GM10248 (cell line): Measurements from ENCODE around the gene CCDC57.

Experiments
- CTCF ChIA-PET: fragments of 300-600 bp; sonication (Branson Sonifier 250); formaldehyde crosslinking; extraction: SDS; loops from one replicate; lab custom pipeline; 2021; ENCODE audit warnings: antibody characterized with exemption; lab: Yijun Ruan, JAX
- POLR2A ChIA-PET: fragments of 350-650 bp; sonication (Branson Sonifier 250); formaldehyde crosslinking; extraction: SDS; loops from one replicate; lab custom pipeline; 2020; ENCODE audit warnings: antibody characterized with exemption; lab: Yijun Ruan, JAX
- DNase-seq: peaks from one replicate; pipeline ENCODE4 v3.0.0; 2012; ENCODE audit errors: extremely low spot score
- TF ChIP-seq, protein P1 (sequence below): IDR thresholded peaks from 2 replicates; pipeline ENCODE4 v1.5.1; 2012; ENCODE audit warnings: mild to moderate bottlenecking, low read depth; ENCODE audit errors: extremely low read depth, missing control alignments, control extremely low read depth

Gene CCDC57

GRCh38 chr17:82101301-82101715 lies 111.3 kb downstream of the CCDC57 start:
- DNase-seq = no peak
- CTCF ChIA-PET = no interaction called here
- POLR2A ChIA-PET = no interaction called here

DNA sequence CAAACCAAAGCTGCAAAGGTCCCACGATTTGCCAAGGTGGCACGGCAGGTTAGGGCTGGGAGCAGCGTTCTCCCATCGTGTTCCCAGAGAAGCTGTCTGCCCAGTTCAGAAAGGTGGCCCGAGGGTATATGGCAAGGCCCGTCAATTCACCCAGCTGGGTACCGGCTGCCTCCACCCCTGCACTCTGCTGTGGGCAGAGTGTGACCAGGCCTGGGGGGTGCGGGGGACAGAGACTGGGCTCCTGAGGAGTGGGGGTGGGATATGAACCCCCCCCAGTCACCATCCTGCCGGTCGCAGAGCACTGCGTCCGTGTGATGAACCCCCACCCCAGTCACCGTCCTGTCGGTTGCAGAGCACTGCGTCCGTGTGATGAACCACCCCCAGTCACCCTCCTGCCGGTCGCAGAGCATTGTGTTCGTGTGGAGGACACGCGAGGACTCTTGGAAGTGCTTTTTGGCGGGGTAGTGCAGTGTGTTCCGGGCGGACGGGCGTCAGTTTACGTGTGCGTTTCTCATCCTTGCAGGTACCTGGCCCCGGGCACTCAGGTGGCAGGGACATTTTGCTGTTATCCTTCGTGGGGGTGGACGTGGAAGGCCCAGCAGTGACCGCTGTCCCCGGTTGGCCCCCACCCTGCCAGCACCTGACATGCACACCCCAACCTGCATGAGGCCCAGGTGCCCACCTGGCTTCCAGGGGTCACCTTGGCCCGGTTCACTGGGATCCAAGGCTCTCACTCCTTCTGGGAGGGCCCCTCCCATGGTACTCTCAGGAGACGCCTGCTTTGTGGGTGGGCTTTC lies 111.9 kb downstream of the CCDC57 start:
- no peak for DNase-seq
- TF ChIP-seq, protein P1, sequence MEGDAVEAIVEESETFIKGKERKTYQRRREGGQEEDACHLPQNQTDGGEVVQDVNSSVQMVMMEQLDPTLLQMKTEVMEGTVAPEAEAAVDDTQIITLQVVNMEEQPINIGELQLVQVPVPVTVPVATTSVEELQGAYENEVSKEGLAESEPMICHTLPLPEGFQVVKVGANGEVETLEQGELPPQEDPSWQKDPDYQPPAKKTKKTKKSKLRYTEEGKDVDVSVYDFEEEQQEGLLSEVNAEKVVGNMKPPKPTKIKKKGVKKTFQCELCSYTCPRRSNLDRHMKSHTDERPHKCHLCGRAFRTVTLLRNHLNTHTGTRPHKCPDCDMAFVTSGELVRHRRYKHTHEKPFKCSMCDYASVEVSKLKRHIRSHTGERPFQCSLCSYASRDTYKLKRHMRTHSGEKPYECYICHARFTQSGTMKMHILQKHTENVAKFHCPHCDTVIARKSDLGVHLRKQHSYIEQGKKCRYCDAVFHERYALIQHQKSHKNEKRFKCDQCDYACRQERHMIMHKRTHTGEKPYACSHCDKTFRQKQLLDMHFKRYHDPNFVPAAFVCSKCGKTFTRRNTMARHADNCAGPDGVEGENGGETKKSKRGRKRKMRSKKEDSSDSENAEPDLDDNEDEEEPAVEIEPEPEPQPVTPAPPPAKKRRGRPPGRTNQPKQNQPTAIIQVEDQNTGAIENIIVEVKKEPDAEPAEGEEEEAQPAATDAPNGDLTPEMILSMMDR = no peak
- POLR2A ChIA-PET = no interaction called here
- CTCF ChIA-PET = no interaction called here

More at GRCh38 chr17:82101301-82101715, 111.3 kb downstream of the CCDC57 start:
- TF ChIP-seq, protein P1 = no peak

DNA sequence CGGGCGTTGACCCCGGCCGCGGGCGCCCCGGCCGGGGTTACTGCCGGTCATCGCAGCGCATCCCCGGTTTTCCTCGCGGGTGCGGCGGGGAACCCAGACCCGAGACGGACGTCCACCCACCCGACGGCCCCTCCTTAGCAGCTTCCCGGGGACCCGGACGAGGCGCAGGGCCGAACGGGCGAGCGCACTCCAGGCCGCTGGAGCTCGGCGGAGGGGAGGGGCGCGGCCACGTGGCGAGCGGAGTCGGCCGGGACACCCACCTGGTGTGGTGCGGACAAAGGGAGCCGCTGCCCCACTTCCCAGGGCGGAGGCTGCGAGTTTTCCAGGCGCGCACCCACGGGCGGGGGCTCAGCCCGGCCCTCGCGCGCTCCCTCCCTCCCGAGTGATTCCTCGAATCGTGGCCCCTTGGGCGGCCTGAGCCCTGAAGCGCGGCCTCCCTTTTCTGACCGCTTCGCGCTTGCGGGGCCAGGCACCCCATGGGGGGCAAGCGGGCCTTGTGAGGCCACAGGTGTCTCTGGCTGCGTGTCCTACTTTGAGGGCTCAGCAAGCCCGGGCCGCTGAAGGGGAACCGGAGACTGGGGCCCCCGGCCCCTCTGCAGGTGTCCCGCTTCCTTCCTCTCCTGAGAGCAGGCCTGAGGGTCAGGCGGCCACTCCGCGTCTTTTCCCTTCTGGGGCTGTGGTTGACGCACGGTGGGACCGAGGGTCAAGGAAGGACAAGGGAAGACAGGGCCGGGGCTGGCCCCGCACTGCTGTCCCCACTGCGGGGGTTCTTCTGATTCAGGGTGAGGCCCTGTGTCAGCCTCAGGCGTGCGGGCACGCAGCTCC lies 113.5 kb downstream of the CCDC57 start:
- ChIA-PET POLR2A (interaction anchor here (1.5 to 1.6 kb wide), 2 partner anchors 130 to 171 kb away, joined by 3 read pairs; partner anchors contain the start of genes MAFG and SLC16A3), CTCF (interaction anchor here (0.6 to 1.5 kb wide), 9 partner anchors 10 to 140 kb away, joined by 3 to 5 read pairs (median 3); partner anchors contain the start of genes CENPX and LRRC45)
- TF ChIP-seq, protein P1 = no peak
- no peak for DNase-seq

GRCh38 chr17:82098169-82098938 lies 114.3 kb downstream of the CCDC57 start, which contains the start of gene FASN:
TSS of gene FASN (minus strand) at chr17:82098236. CDS start at chr17:82096445, 1,791 bp downstream.
- POLR2A ChIA-PET = interaction anchor here (0.6 to 1.6 kb wide), 5 partner anchors 8 to 171 kb away, joined by 3 to 7 read pairs (median 3); partner anchors contain the start of genes DCXR, MAFG and SLC16A3
- DNase-seq = peak; percentile 100

GRCh38 chr17:82097919-82098168 lies 114.8 kb downstream of the CCDC57 start:
- POLR2A ChIA-PET = interaction anchor here (1.0 to 1.5 kb wide), 3 partner anchors 9 to 170 kb away, joined by 3 to 7 read pairs (median 3); partner anchors contain the start of gene MAFG

More at GRCh38 chr17:82098169-82098938, 114.3 kb downstream of the CCDC57 start, which contains the start of gene FASN:
- TF ChIP-seq, protein P1 = peak; percentile 64
- CTCF ChIA-PET = interaction anchor here (0.6 to 1.7 kb wide), 10 partner anchors 11 to 228 kb away, joined by 3 to 5 read pairs (median 3); partner anchors contain the start of genes CENPX and LRRC45

More at GRCh38 chr17:82097919-82098168, 114.8 kb downstream of the CCDC57 start:
- CTCF ChIA-PET = interaction anchor here (1.2 to 1.7 kb wide), 5 partner anchors 17 to 228 kb away, joined by 3 to 4 read pairs (median 3); no protein-coding TSS in a partner anchor
- DNase-seq = no peak
- TF ChIP-seq, protein P1 = no peak
